K562 (cell line): ENCODE measurements around the gene PRKAR1B. TPM values are rescaled to one million over a fixed set of nuclear protein-coding genes. Genes with fewer than 3 reads are reported as not detected.

Experiments
- SREBF2 ChIP-seq: sonication (generic); formaldehyde crosslinking; IDR thresholded peaks from 2 replicates; pipeline ENCODE4 v1.4.0; 2020; ENCODE audit warnings: mild to moderate bottlenecking, missing genetic modification reagents
- TBL1XR1 ChIP-seq, 2 experiments: IDR thresholded peaks; 2 replicates each; pipeline ENCODE4 v1.6.1; 2012; ENCODE audit warnings: improper control_type of control experiment in 2 of 2, low read length in 2 of 2, mild to moderate bottlenecking in 1 of 2
- TRIM28 ChIP-seq: fragments of 450-650 bp; IDR thresholded peaks from 2 replicates; pipeline ENCODE4 v1.6.1; 2017
- polyA plus RNA-seq, 8 experiments: library from polyadenylated mRNA; depleted of rRNA in 4 of 8; stranded (reverse) in 5 of 8; unstranded in 3 of 8; fragments of >200 nt; fragmentation: Nextera tagmentation in 2 of 8; fragmentation: Illumina TruSeq in 1 of 8; extraction: Ambion mirVana in 2 of 8; extraction: Trizol in 1 of 8; gene quantifications; 2 replicates each; pipeline versions ENCODE4 v1.2.1 to v1.2.3, GENCODE V29; 2011 to 2014; ENCODE audit warnings: inconsistent platforms in 1 of 8, missing spikeins in 1 of 8
- total RNA-seq, 7 experiments: library from RNA; depleted of rRNA in 6 of 7; stranded (reverse); fragments of >200 nt in 6 of 7; fragmentation: Illumina TruSeq in 2 of 7; extraction: Trizol in 2 of 7; gene quantifications; 2 replicates each; pipeline versions ENCODE4 v1.2.1 to v1.2.3, GENCODE V29; 2011 to 2021; ENCODE audit warnings: low replicate concordance in 1 of 7
- TF ChIP-seq, protein P1 (sequence below): fragments of 250-450 bp; sonication (Bioruptor Pico); IDR thresholded peaks from 2 replicates; pipeline ENCODE4 v1.5.0; 2022; ENCODE audit warnings: mild to moderate bottlenecking
- TF ChIP-seq, protein P2 (sequence below), 2 experiments: fragments of 450-650 bp; IDR thresholded peaks; 2 replicates each; pipeline ENCODE4 v1.6.1; 2018; ENCODE audit warnings: mild to moderate bottlenecking in 2 of 2, low read depth in 1 of 2; ENCODE audit not compliant: partially characterized antibody in 2 of 2

PRKAR1B gene
- total and polyA plus RNA-seq, 9 of the 15 experiments (the other 6 are each of a cell fraction or from before 2014, with no cell fraction given), result 0.99 to 30.5 (median 12.7) TPM

DNA sequence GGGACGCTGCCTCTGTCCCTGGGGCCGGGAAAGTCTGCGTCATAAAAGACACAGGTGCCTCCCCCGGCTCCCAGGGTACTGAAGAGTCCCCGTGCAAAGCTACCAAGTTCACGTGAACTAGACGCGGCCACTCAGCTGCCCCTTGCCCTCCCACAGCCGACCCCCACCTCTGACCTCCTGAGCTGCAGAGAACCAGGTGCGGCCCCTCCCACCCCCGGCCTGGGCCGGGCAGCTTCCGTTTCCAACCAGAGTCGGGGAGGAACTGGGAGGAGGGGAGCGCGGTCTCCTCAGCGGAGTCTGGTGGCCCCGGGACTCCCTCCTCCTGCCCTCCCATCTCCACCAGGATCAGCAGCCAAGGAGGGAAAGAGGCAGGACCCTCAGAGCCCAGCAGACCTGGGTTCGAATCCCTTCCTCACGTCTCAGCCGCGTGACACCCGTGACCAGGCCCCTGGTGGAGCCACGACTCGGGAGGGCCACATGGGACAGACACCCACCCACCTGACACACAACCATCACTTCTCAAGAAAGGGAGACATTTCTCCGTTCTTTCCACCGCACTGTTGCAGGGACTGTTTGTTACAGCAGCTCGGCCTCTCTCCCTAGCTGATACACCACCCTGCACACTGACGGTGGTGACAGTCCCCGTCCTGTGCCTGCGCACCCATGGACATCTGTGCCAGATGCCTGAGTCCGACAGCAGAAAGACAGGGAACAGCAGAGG is 170.1 kb downstream of the PRKAR1B start (continued):
- TF ChIP-seq, protein P1, sequence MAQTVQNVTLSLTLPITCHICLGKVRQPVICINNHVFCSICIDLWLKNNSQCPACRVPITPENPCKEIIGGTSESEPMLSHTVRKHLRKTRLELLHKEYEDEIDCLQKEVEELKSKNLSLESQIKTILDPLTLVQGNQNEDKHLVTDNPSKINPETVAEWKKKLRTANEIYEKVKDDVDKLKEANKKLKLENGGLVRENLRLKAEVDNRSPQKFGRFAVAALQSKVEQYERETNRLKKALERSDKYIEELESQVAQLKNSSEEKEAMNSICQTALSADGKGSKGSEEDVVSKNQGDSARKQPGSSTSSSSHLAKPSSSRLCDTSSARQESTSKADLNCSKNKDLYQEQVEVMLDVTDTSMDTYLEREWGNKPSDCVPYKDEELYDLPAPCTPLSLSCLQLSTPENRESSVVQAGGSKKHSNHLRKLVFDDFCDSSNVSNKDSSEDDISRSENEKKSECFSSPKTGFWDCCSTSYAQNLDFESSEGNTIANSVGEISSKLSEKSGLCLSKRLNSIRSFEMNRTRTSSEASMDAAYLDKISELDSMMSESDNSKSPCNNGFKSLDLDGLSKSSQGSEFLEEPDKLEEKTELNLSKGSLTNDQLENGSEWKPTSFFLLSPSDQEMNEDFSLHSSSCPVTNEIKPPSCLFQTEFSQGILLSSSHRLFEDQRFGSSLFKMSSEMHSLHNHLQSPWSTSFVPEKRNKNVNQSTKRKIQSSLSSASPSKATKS (CRISPR knock-in tag), result no peak
- TF ChIP-seq SREBF2 (CRISPR knock-in tag) (no peak), TBL1XR1 (IDR thresholded peaks at IDR 0.05; ENCODE audit: low read length in 2 of 2) (no peak), TRIM28 (peak; percentile 79)
- TF ChIP-seq, protein P2, sequence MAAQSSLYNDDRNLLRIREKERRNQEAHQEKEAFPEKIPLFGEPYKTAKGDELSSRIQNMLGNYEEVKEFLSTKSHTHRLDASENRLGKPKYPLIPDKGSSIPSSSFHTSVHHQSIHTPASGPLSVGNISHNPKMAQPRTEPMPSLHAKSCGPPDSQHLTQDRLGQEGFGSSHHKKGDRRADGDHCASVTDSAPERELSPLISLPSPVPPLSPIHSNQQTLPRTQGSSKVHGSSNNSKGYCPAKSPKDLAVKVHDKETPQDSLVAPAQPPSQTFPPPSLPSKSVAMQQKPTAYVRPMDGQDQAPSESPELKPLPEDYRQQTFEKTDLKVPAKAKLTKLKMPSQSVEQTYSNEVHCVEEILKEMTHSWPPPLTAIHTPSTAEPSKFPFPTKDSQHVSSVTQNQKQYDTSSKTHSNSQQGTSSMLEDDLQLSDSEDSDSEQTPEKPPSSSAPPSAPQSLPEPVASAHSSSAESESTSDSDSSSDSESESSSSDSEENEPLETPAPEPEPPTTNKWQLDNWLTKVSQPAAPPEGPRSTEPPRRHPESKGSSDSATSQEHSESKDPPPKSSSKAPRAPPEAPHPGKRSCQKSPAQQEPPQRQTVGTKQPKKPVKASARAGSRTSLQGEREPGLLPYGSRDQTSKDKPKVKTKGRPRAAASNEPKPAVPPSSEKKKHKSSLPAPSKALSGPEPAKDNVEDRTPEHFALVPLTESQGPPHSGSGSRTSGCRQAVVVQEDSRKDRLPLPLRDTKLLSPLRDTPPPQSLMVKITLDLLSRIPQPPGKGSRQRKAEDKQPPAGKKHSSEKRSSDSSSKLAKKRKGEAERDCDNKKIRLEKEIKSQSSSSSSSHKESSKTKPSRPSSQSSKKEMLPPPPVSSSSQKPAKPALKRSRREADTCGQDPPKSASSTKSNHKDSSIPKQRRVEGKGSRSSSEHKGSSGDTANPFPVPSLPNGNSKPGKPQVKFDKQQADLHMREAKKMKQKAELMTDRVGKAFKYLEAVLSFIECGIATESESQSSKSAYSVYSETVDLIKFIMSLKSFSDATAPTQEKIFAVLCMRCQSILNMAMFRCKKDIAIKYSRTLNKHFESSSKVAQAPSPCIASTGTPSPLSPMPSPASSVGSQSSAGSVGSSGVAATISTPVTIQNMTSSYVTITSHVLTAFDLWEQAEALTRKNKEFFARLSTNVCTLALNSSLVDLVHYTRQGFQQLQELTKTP (IDR thresholded peaks at IDR 0.05; ENCODE audit: low read depth in 1 of 2, partially characterized antibody in 2 of 2), result no peak
